HepG2 (cell line): ENCODE measurements around the gene LAMB3.

Experiments
- CENPX ChIP-seq: sonication (generic); formaldehyde crosslinking; IDR thresholded peaks from 2 replicates; pipeline ENCODE4 v1.9.0; 2021; ENCODE audit warnings: mild to moderate bottlenecking, missing genetic modification reagents, moderate library complexity
- CTCF ChIP-seq: sonication (generic); formaldehyde crosslinking; IDR thresholded peaks from 2 replicates; pipeline ENCODE4 v1.5.0; 2020; ENCODE audit warnings: mild to moderate bottlenecking, missing genetic modification reagents, moderate library complexity
- ESRRA ChIP-seq: sonication (generic); formaldehyde crosslinking; IDR thresholded peaks from 2 replicates; pipeline ENCODE4 v1.5.1; 2020; ENCODE audit warnings: mild to moderate bottlenecking, low read depth, missing genetic modification reagents
- ETV6 ChIP-seq: sonication (generic); formaldehyde crosslinking; conservative IDR thresholded peaks from 2 replicates; pipeline ENCODE4 v1.4.0; 2020; ENCODE audit warnings: missing genetic modification reagents
- KDM1A ChIP-seq: IDR thresholded peaks from 2 replicates; pipeline ENCODE4 v1.6.1; 2016; ENCODE audit warnings: missing compliant biosample characterization
- MYPOP ChIP-seq: sonication (generic); formaldehyde crosslinking; IDR thresholded peaks from 2 replicates; pipeline ENCODE4 v1.8.1; 2023; ENCODE audit warnings: mild to moderate bottlenecking, moderate library complexity, missing genetic modification reagents
- NPAS2 ChIP-seq: sonication (generic); formaldehyde crosslinking; IDR thresholded peaks from 2 replicates; pipeline ENCODE4 v1.8.0; 2022; ENCODE audit warnings: mild to moderate bottlenecking, missing genetic modification reagents, borderline replicate concordance
- PAX8 ChIP-seq: sonication (generic); formaldehyde crosslinking; IDR thresholded peaks from 2 replicates; pipeline ENCODE4 v1.8.0; 2022; ENCODE audit warnings: mild to moderate bottlenecking, missing genetic modification reagents, borderline replicate concordance
- PCBP2 ChIP-seq: fragments of 200-400 bp; formaldehyde crosslinking; optimal IDR thresholded peaks from 2 replicates; pipeline ENCODE3; 2018; ENCODE audit warnings: low read length, low read depth; ENCODE audit not compliant: poor library complexity, severe bottlenecking
- TF ChIP-seq, protein P1 (sequence below): sonication (generic); formaldehyde crosslinking; IDR thresholded peaks from 2 replicates; pipeline ENCODE4 v1.4.0; 2020; ENCODE audit warnings: missing genetic modification reagents
- TF ChIP-seq, protein P2 (sequence below): sonication (generic); formaldehyde crosslinking; IDR thresholded peaks from 2 replicates; pipeline ENCODE4 v1.4.0; 2020; ENCODE audit warnings: missing genetic modification reagents

DNA sequence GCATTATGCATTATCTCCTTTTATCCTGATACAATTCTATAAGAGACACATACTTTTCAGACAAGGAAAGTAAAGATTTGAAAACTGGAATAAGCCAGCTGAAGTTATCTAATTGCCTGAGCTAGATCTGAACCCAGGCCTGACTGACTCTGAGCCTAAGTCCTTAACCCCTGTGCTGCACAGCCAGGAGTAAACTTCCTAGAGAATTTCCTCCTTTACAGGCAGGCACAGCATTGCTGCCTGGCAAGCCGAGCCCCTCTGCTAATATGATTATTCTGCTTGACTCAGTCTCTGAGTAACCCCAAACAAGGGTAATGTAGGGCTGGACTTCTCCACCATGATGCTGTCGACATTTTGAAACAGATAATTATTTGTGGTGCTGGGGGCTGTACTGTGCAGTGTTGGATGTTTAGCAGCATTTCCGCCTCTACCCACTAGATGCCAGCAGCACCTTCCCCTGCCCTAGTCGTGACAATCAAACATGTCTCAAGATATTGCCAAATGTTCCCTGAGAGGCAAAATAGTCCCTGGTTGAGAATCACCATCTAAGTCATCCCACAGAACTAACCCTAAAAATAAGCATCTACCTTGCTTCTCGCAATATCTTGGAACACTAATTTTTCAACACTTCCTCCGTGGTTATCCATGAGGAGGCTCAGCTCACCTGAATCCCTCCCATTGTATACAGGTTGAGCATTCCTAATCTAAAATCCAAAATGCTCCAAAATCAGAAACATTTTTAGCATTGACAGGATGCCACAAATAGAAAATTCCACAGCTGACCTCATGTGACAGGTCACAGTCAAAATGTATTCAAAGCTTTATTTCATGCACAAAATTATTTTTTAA, 50.2 kb downstream of the LAMB3 start:
- TF ChIP-seq, protein P1, sequence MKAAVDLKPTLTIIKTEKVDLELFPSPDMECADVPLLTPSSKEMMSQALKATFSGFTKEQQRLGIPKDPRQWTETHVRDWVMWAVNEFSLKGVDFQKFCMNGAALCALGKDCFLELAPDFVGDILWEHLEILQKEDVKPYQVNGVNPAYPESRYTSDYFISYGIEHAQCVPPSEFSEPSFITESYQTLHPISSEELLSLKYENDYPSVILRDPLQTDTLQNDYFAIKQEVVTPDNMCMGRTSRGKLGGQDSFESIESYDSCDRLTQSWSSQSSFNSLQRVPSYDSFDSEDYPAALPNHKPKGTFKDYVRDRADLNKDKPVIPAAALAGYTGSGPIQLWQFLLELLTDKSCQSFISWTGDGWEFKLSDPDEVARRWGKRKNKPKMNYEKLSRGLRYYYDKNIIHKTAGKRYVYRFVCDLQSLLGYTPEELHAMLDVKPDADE (CRISPR knock-in tag): no peak
- TF ChIP-seq, protein P2, sequence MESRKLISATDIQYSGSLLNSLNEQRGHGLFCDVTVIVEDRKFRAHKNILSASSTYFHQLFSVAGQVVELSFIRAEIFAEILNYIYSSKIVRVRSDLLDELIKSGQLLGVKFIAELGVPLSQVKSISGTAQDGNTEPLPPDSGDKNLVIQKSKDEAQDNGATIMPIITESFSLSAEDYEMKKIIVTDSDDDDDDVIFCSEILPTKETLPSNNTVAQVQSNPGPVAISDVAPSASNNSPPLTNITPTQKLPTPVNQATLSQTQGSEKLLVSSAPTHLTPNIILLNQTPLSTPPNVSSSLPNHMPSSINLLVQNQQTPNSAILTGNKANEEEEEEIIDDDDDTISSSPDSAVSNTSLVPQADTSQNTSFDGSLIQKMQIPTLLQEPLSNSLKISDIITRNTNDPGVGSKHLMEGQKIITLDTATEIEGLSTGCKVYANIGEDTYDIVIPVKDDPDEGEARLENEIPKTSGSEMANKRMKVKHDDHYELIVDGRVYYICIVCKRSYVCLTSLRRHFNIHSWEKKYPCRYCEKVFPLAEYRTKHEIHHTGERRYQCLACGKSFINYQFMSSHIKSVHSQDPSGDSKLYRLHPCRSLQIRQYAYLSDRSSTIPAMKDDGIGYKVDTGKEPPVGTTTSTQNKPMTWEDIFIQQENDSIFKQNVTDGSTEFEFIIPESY (CRISPR knock-in tag): no peak
- no peak for TF ChIP-seq CENPX (CRISPR knock-in tag)
- no peak for TF ChIP-seq NPAS2 (CRISPR knock-in tag)
- no peak for TF ChIP-seq MYPOP
- TF ChIP-seq ESRRA (CRISPR knock-in tag): no peak
- no peak for TF ChIP-seq KDM1A (CRISPR knock-in tag)
- TF ChIP-seq ETV6 (CRISPR knock-in tag): no peak
- peak; percentile 59 for TF ChIP-seq CTCF
- TF ChIP-seq PAX8 (CRISPR knock-in tag): no peak
- no peak for TF ChIP-seq PCBP2
